GM19193 (cell line): Measurements from ENCODE around the gene GAS2L1.

Experiments
- POLR2A ChIP-seq: IDR thresholded peaks from 4 replicates; pipeline ENCODE4 v1.6.1; 2011; ENCODE audit not compliant: insufficient read depth, insufficient read length; ENCODE audit errors: extremely low read depth

GAS2L1 gene

GRCh38 chr22:29325785-29326315 lies 19.4 kb downstream of the GAS2L1 start:
- no peak for TF ChIP-seq POLR2A

- no peak for TF ChIP-seq POLR2A
Observed at GRCh38 chr22:29326481-29326880, 20.0 kb downstream of the GAS2L1 start.

- TF ChIP-seq POLR2A, result no peak
Observed at GRCh38 chr22:29327089-29327764, 20.8 kb downstream of the GAS2L1 start.

- TF ChIP-seq POLR2A, result no peak
Observed at GRCh38 chr22:29328055-29328454, 21.6 kb downstream of the GAS2L1 start.

- TF ChIP-seq POLR2A, result no peak
Observed at GRCh38 chr22:29328566-29329500, 22.4 kb downstream of the GAS2L1 start.

- no peak for TF ChIP-seq POLR2A
Observed at GRCh38 chr22:29329581-29329980, 23.1 kb downstream of the GAS2L1 start.

GRCh38 chr22:29330291-29330690 lies 23.8 kb downstream of the GAS2L1 start:
- TF ChIP-seq POLR2A, result no peak

- no peak for TF ChIP-seq POLR2A
Observed at GRCh38 chr22:29330753-29331152, 24.3 kb downstream of the GAS2L1 start.

- no peak for TF ChIP-seq POLR2A
Observed at GRCh38 chr22:29331213-29331612, 24.8 kb downstream of the GAS2L1 start.

- TF ChIP-seq POLR2A, result no peak
Observed at GRCh38 chr22:29331658-29332300, 25.3 kb downstream of the GAS2L1 start.

- TF ChIP-seq POLR2A, result no peak
Observed at GRCh38 chr22:29332886-29333496, 26.5 kb downstream of the GAS2L1 start.

- TF ChIP-seq POLR2A, result no peak
Observed at GRCh38 chr22:29334148-29334547, 27.7 kb downstream of the GAS2L1 start.

GRCh38 chr22:29334696-29335344 lies 28.4 kb downstream of the GAS2L1 start:
- TF ChIP-seq POLR2A, result no peak

GRCh38 chr22:29335656-29336055 lies 29.2 kb downstream of the GAS2L1 start:
- no peak for TF ChIP-seq POLR2A
